PC-9 (cell line): ENCODE results near the gene STAP1. TPM values are rescaled to one million over a fixed set of nuclear protein-coding genes. Genes with fewer than 3 reads are reported as not detected.

Source experiments
- BruUV-seq: library from RNA; stranded (reverse); fragments of 400-500 nt; replicated peaks from 2 replicates; lab custom pipeline; 2021; lab: Mats Ljungman, UMichigan
- CTCF ChIA-PET: fragments of 300-600 bp; sonication (Branson Sonifier 250); formaldehyde crosslinking; loops from one replicate; lab custom pipeline; 2022; ENCODE audit warnings: antibody characterized with exemption; lab: Charles Lee
- POLR2A ChIA-PET: fragments of 300-600 bp; sonication (Branson Sonifier 250); formaldehyde crosslinking; loops from one replicate; lab custom pipeline; 2022; ENCODE audit warnings: antibody characterized with exemption; ENCODE audit not compliant: unreplicated experiment; lab: Charles Lee
- DNase-seq, 2 experiments: peaks; one replicate each; pipeline versions ENCODE4 v3.0.0 to v3.0.0-alpha.2; 2015 to 2022; ENCODE audit warnings: mixed read lengths in 1 of 2
- H2AFZ ChIP-seq: fragments of 200-600 bp; sonication (generic); 2 replicates; pipeline ENCODE4 v1.8.1; 2017; ENCODE audit warnings: antibody characterized with exemption
- H3F3A ChIP-seq: fragments of 200-600 bp; sonication (generic); 2 replicates; pipeline ENCODE4 v1.8.1; 2017; ENCODE audit warnings: antibody characterized with exemption, mild to moderate bottlenecking, low read depth; ENCODE audit not compliant: insufficient read depth
- H3K27ac ChIP-seq: fragments of 200-600 bp; sonication (generic); 2 replicates; pipeline ENCODE4 v1.6.1; 2016; ENCODE audit warnings: mixed run types
- H3K27me3 ChIP-seq: fragments of 200-600 bp; sonication (generic); 2 replicates; pipeline ENCODE4 v1.6.1; 2016; ENCODE audit warnings: low read depth, mixed run types; ENCODE audit not compliant: insufficient read depth
- H3K36me3 ChIP-seq: fragments of 200-600 bp; sonication (generic); 2 replicates; pipeline ENCODE4 v1.6.1; 2016; ENCODE audit warnings: low read depth, mixed run types
- H3K4me1 ChIP-seq: fragments of 200-600 bp; sonication (generic); replicated peaks from 2 replicates; pipeline ENCODE4 v1.6.1; 2016; ENCODE audit warnings: mixed run types; ENCODE audit not compliant: insufficient read depth
- H3K4me2 ChIP-seq: fragments of 200-600 bp; sonication (generic); 2 replicates; pipeline ENCODE4 v1.6.1; 2017; ENCODE audit warnings: mixed run types
- H3K4me3 ChIP-seq: fragments of 200-600 bp; sonication (generic); 2 replicates; pipeline ENCODE4 v1.6.1; 2016; ENCODE audit warnings: mixed run types
- H3K79me2 ChIP-seq: fragments of 200-600 bp; sonication (generic); 2 replicates; pipeline ENCODE4 v1.6.1; 2017; ENCODE audit warnings: low read depth, mixed run types
- H3K9me2 ChIP-seq: fragments of 200-600 bp; sonication (generic); 2 replicates; pipeline ENCODE4 v1.8.1; 2017; ENCODE audit warnings: mild to moderate bottlenecking; ENCODE audit not compliant: insufficient read depth
- H3K9me3 ChIP-seq: fragments of 200-600 bp; sonication (generic); 2 replicates; pipeline ENCODE4 v1.8.1; 2016; ENCODE audit warnings: low read depth; ENCODE audit not compliant: insufficient read depth
- H4K20me1 ChIP-seq: fragments of 200-600 bp; sonication (generic); 2 replicates; pipeline ENCODE4 v1.8.1; 2017; ENCODE audit not compliant: insufficient read depth
- EZH2 ChIP-seq: fragments of 200-600 bp; sonication (generic); IDR thresholded peaks from 2 replicates; pipeline ENCODE4 v1.8.0; 2017; ENCODE audit warnings: antibody characterized with exemption, low read depth
- intact Hi-C: fragments of 100-400 bp; cut with micrococcal nuclease; formaldehyde crosslinking; loops from one replicate; pipeline ENCODE4 v1.10.0; 2022; ENCODE audit not compliant: unreplicated experiment
- total RNA-seq: library from RNA; stranded (reverse); gene quantifications from 2 replicates; pipeline ENCODE4 v1.2.3, GENCODE V29; 2021
- TF ChIP-seq, protein P1 (sequence below): fragments of 200-600 bp; sonication (generic); conservative IDR thresholded peaks from 2 replicates; pipeline ENCODE4 v1.6.1; 2017; ENCODE audit warnings: mixed run types, antibody characterized with exemption, mild to moderate bottlenecking, moderate library complexity

Gene STAP1
- total RNA-seq, 1 experiment from 2014 or later = not detected

DNA sequence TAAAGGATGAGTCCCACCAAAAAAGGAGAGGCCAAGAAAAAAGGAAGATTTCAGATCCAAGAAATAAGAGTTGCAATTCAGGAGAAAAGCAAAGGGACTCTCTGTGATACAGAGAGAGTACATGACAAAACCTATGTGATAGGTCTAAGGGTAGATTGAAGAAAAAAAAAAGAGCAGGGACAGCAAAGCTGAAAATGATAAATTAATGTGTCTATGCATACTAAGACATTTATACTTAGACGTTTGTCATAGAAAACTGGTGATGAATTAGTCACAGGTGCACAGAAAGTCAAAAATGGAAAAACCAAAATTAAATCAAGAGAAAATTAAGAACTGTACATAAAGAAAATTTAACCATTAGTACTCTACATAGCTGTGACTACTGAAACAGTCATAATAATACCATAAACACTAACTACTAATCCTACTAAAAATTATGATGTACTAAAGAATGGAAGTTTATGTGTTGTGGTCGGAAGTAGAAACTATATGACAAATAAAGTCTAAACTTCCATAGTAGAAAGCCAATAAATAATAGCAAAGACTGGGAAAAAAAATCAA lies 23.2 kb upstream of the STAP1 start:
- TF ChIP-seq, protein P1, sequence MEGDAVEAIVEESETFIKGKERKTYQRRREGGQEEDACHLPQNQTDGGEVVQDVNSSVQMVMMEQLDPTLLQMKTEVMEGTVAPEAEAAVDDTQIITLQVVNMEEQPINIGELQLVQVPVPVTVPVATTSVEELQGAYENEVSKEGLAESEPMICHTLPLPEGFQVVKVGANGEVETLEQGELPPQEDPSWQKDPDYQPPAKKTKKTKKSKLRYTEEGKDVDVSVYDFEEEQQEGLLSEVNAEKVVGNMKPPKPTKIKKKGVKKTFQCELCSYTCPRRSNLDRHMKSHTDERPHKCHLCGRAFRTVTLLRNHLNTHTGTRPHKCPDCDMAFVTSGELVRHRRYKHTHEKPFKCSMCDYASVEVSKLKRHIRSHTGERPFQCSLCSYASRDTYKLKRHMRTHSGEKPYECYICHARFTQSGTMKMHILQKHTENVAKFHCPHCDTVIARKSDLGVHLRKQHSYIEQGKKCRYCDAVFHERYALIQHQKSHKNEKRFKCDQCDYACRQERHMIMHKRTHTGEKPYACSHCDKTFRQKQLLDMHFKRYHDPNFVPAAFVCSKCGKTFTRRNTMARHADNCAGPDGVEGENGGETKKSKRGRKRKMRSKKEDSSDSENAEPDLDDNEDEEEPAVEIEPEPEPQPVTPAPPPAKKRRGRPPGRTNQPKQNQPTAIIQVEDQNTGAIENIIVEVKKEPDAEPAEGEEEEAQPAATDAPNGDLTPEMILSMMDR = no peak
- no peak for TF ChIP-seq EZH2
- Histone ChIP-seq H3K36me3 (0 out of 2 replicates have a peak, but pooled peaks cover 10% of the 10 kb centered on the region), H3K9me2 (no peaks in the 10 kb centered on the region; the same call in 1 of the 2 replicates), H3F3A (no peaks in the 10 kb centered on the region), H3K79me2 (no peaks in the 10 kb centered on the region), H3K9me3 (no peaks in the 10 kb centered on the region), H3K27me3 (no peaks in the 10 kb centered on the region), H3K4me1 (no peaks in the 10 kb centered on the region), H3K4me3 (no peak overlapping the region), H4K20me1 (no peaks in the 10 kb centered on the region), H2AFZ (no peak overlapping the region), H3K4me2 (no peak overlapping the region), H3K27ac (no peak overlapping the region)
- no peak for DNase-seq
- intact Hi-C loops = no loop called here
- no TSS peak for BruUV-seq
- ChIA-PET CTCF (no interaction called here), POLR2A (no interaction called here)

GRCh38 chr4:67539830-67540229 lies 18.7 kb upstream of the STAP1 start:
- intact Hi-C loops = no loop called here
- no peaks in the 10 kb centered on the region for H3K27me3 ChIP-seq
- H3K4me2 ChIP-seq = no peak overlapping the region
- peaks cover 9% of the 10 kb centered on the region; the same call in 1 of the 2 replicates for H3K4me1 ChIP-seq
- TF ChIP-seq, protein P1 = no peak
- H3K36me3 ChIP-seq = 0 out of 2 replicates have a peak, but pooled peaks cover 16% of the 10 kb centered on the region
- H3K79me2 ChIP-seq = peaks cover 24% of the 10 kb centered on the region
- H2AFZ ChIP-seq = no peak overlapping the region
- H3K9me3 ChIP-seq = no peaks in the 10 kb centered on the region
- H3K9me2 ChIP-seq = no peaks in the 10 kb centered on the region
- no peak overlapping the region for H3K27ac ChIP-seq
- DNase-seq = no peak
- CTCF ChIA-PET = no interaction called here
- POLR2A ChIA-PET = no interaction called here
- no peaks in the 10 kb centered on the region for H4K20me1 ChIP-seq
- no TSS peak for BruUV-seq
- H3F3A ChIP-seq = no peaks in the 10 kb centered on the region
- no peak overlapping the region for H3K4me3 ChIP-seq

GRCh38 chr4:67542076-67542475 lies 16.5 kb upstream of the STAP1 start:
- no peak overlapping the region for H3K4me2 ChIP-seq
- H3F3A ChIP-seq = no peaks in the 10 kb centered on the region; the same call in 1 of the 2 replicates
- no peaks in the 10 kb centered on the region for H4K20me1 ChIP-seq
- BruUV-seq = no TSS peak
- peaks cover 9% of the 10 kb centered on the region for H3K4me1 ChIP-seq
- DNase-seq = no peak
- intact Hi-C loops = no loop called here
- H3K4me3 ChIP-seq = no peak overlapping the region
- TF ChIP-seq, protein P1 = no peak
- no peak for TF ChIP-seq EZH2
- H3K36me3 ChIP-seq = 0 out of 2 replicates have a peak, but pooled peaks cover 13% of the 10 kb centered on the region
- ChIA-PET POLR2A (no interaction called here), CTCF (no interaction called here)
- no peak overlapping the region for H3K27ac ChIP-seq
- H3K79me2 ChIP-seq = peaks cover 26% of the 10 kb centered on the region
- H3K9me3 ChIP-seq = no peaks in the 10 kb centered on the region
- no peaks in the 10 kb centered on the region for H3K9me2 ChIP-seq
- no peak overlapping the region for H2AFZ ChIP-seq
- no peaks in the 10 kb centered on the region for H3K27me3 ChIP-seq
